Activated CD8-positive, alpha-beta memory T cell treated with anti-CD3 and anti-CD28 coated beads for 36 hours (primary cell): ENCODE measurements around the gene FAM83F. TPM values are rescaled to one million over a fixed set of nuclear protein-coding genes. Genes with fewer than 3 reads are reported as not detected.

Experiments used
- CTCF ChIA-PET: fragments of 350-600 bp; sonication (Branson Sonifier 250); formaldehyde crosslinking; loops from one replicate; lab custom pipeline; 2021; ENCODE audit warnings: antibody characterized with exemption; lab: Charles Lee
- POLR2A ChIA-PET: fragments of 350-600 bp; sonication (Branson Sonifier 250); formaldehyde crosslinking; loops from one replicate; lab custom pipeline; 2021; ENCODE audit warnings: antibody characterized with exemption; lab: Charles Lee
- total RNA-seq, 2 experiments: library from RNA; stranded (reverse); gene quantifications; one replicate each; pipeline ENCODE4 v1.2.3, GENCODE V29; 2021

The FAM83F gene
- total RNA-seq, 2 experiments from 2014 or later, result 0.42 to 0.46 TPM

GRCh38 chr22:39959640-39960447 lies 34.9 kb upstream of the FAM83F start, which contains the start of gene TMA7B:
TMA7B (plus strand) TSS chr22:39960397; CDS start chr22:39964375, 3,978 bp downstream.
- CTCF ChIA-PET, result interaction anchor here (1.2 to 1.3 kb wide), 2 partner anchors 8 to 27 kb away, joined by 3 read pairs; no protein-coding TSS in a partner anchor
- POLR2A ChIA-PET, result interaction anchor here (0.6 kb wide), 1 partner anchor 27 kb away, joined by 3 read pairs; no protein-coding TSS in a partner anchor

GRCh38 chr22:39960791-39961746 lies 33.7 kb upstream of the FAM83F start:
- CTCF ChIA-PET, result interaction anchor here (1.2 kb wide), 1 partner anchor 28 kb away, joined by 3 read pairs; no protein-coding TSS in a partner anchor
- POLR2A ChIA-PET, result interaction anchor here (0.6 to 0.8 kb wide), 3 partner anchors 9 to 573 kb away, joined by 3 to 11 read pairs (median 5); no protein-coding TSS in a partner anchor

DNA sequence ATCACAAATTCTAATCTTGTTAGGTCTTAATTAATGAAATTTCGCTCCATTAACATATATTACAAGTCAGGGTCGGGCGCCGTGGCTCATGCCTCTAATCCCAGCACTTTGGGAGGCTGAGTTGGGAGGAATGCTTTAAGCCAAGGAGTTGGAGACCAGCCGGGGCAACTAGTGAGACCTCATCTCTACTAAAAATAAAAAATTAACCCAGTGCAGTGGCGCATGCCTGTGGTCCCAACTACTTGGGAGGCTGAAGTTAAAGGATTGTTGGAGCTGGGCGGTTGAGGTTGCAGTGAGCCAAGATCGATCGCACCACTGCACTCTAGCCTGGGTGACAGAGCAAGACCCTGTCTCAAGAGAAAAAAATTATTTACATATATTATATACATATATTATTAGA lies 32.7 kb upstream of the FAM83F start:
- POLR2A ChIA-PET, result no interaction called here
- CTCF ChIA-PET, result no interaction called here

DNA sequence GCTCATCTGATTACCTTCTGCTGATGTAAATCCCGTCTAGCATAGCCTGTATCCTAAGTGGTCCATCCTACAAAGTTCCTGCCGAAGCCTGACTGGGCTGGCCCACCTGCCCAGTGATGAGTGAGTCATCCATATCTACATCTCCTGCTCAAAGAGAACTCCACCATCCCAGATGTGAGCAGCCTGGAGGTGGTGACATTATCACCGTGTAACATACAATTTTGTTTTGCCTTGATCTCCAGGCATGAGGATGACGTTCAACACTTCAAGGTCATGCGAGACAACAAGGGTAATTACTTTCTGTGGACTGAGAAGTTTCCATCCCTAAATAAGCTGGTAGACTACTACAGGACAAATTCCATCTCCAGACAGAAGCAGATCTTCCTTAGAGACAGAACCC lies 29.0 kb upstream of the FAM83F start:
- CTCF ChIA-PET, result interaction anchor here (0.7 to 1.4 kb wide), 2 partner anchors 29 to 431 kb away, joined by 3 to 5 read pairs; partner anchors contain the start of gene FAM83F
- POLR2A ChIA-PET, result no interaction called here

DNA sequence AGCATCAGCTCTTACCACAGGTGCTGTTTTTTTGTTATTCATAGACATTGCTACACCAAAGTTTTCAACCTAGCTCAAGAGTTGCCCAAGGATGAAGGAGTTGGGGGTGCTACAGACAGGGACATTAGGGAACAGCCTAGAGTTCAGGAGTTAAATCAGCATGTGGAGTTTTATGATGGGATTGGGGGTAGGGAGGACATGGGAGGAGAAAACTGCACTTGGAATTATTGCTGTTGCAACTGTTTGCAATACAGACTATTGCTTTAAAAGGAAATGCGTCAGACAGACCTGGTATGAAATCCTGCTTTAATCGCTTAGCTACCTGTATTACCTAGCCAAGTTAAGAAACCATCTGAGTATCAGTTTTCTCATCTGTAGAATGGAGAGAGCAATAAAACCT lies 28.3 kb upstream of the FAM83F start:
- POLR2A ChIA-PET, result no interaction called here

GRCh38 chr22:39967103-39967829 lies 27.5 kb upstream of the FAM83F start:
- ChIA-PET POLR2A (no interaction called here), CTCF (no interaction called here)

More for the DNA sequence above, 28.3 kb upstream of the FAM83F start:
- CTCF ChIA-PET, result interaction anchor here (0.7 kb wide), 1 partner anchor 28 kb away, joined by 3 read pairs; the partner anchor contains the start of gene FAM83F

DNA sequence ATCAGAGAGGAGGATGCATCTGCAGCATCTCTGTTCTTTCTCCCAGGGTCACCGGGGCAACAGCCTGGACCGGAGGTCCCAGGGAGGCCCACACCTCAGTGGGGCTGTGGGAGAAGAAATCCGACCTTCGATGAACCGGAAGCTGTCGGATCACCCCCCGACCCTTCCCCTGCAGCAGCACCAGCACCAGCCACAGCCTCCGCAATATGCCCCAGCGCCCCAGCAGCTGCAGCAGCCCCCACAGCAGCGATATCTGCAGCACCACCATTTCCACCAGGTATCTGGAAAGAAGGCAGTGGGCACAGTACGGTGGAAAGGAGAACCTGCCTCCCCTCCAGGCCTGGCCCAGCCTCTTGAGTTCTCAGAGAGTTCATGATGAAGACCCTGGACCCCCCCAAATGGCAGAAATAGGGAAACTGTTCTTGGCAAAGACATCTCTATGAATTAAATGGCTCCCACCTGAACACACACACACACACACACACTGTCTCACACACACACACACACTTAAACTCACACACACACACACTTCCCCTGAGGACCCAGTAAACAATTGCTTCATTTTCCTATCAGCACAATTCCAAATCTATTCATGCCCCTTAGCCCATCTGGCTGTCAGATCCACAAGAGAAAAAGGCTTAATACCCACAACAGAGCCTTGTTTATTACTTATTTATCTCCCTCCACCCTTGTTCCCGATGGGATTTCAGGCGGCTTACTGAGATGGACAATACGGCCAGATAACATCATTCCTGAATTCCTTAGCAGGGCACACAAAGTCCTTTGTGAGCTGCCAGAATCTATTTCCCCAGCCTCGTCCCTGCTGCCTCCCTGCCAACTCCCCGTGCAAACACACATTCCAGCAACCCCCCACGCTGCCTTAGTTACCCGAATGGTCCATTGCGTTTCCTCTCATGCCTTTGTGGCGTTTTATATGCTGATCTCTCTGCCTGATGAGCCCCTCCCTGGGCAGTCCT lies 26.5 kb upstream of the FAM83F start:
- POLR2A ChIA-PET, result interaction anchor here (0.7 kb wide), 1 partner anchor 114 kb away, joined by 3 read pairs; no protein-coding TSS in a partner anchor
- CTCF ChIA-PET, result no interaction called here

GRCh38 chr22:39970742-39971141 lies 24.0 kb upstream of the FAM83F start:
- CTCF ChIA-PET, result no interaction called here
- POLR2A ChIA-PET, result no interaction called here

- ChIA-PET POLR2A (interaction anchor here (0.6 kb wide), 2 partner anchors 14 to 39 kb away, joined by 3 to 6 read pairs; no protein-coding TSS in a partner anchor), CTCF (no interaction called here)
Measured at GRCh38 chr22:39972641-39973040, 22.1 kb upstream of the FAM83F start.

DNA sequence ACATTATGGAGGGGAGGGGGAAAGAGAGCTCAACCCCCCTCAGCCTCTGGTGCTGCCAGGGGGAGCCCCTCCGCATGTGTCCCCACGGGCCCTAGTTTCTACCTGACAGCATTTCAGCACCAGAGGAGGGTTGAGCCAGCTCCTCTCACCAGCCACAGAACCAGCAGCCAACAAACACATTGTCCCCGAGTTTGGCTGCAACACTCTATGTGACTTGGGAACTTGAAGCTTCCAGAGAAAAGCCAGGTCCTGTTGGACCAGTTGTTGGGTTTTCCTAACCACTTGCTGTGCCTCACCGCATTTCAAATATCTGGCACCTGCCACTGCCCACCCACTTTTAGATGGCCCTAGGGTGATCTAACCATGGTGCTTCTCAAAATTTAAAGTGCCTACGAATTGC lies 21.1 kb upstream of the FAM83F start:
- ChIA-PET POLR2A (no interaction called here), CTCF (interaction anchor here (0.6 to 1.3 kb wide), 3 partner anchors 11 to 52 kb away, joined by 3 to 5 read pairs (median 4); no protein-coding TSS in a partner anchor)

DNA sequence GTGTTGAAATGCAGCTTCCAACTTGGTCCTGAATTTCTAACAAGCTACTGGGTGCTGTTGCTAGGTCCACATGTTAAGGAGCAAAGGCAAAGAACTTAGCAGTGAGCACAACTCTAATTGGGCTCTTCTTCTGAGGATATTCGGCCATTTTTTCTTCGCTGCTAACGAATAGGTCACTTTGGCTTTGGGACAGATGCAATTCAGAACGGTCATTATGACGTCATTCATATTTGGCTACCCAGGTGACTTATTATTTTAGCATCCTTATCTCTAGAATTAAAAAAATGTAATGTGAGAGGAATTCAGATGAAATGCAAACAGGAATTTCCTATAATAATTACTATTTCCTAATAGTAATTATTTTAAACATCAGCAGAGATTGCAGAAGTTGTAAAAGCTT lies 20.7 kb upstream of the FAM83F start:
- POLR2A ChIA-PET, result no interaction called here

GRCh38 chr22:39979048-39979447 lies 15.7 kb upstream of the FAM83F start:
- POLR2A ChIA-PET, result no interaction called here
- CTCF ChIA-PET, result no interaction called here

More for the DNA sequence above, 20.7 kb upstream of the FAM83F start:
- CTCF ChIA-PET, result interaction anchor here (0.6 to 1.3 kb wide), 3 partner anchors 10 to 51 kb away, joined by 3 to 5 read pairs (median 4); no protein-coding TSS in a partner anchor

GRCh38 chr22:39979458-39979857 lies 15.3 kb upstream of the FAM83F start:
- POLR2A ChIA-PET, result no interaction called here
- CTCF ChIA-PET, result no interaction called here

- ChIA-PET POLR2A (no interaction called here), CTCF (no interaction called here)
Measured at GRCh38 chr22:39980596-39980995, 14.2 kb upstream of the FAM83F start.

DNA sequence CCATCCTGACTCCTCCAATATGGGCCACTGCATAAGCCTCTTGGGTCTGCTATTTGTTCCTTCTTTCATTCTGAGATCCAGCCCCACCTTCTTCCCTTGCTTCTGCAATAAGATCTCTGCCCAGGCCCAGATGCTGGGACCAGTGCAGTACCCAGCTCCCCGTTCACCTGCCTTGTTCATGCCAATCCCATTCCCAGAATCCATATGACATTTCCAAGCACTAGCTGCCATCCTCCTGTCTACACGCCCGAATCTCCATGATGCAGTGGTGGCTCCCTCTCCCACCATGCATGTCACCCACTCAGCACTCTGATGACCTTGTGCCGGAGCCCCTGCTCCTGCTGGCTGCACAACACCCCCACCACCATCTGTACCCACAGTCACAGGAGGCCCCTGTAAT lies 11.4 kb upstream of the FAM83F start:
- CTCF ChIA-PET, result no interaction called here
- POLR2A ChIA-PET, result no interaction called here

- POLR2A ChIA-PET, result no interaction called here
- CTCF ChIA-PET, result interaction anchor here (0.5 to 0.6 kb wide), 2 partner anchors 10 to 429 kb away, joined by 3 to 4 read pairs; no protein-coding TSS in a partner anchor
Measured at GRCh38 chr22:39984006-39984405, 10.7 kb upstream of the FAM83F start.

GRCh38 chr22:39984746-39985145 lies 10.0 kb upstream of the FAM83F start:
- ChIA-PET POLR2A (no interaction called here), CTCF (no interaction called here)
